HG03064 (cell line): ENCODE results near the gene HSP90B1.

Experiments
- ATAC-seq: cut with Tn5 transposase; IDR thresholded peaks from one replicate; pipeline ENCODE4 v1.9.1; 2021; ENCODE audit warnings: low read depth; ENCODE audit not compliant: unreplicated experiment

HSP90B1 gene

DNA sequence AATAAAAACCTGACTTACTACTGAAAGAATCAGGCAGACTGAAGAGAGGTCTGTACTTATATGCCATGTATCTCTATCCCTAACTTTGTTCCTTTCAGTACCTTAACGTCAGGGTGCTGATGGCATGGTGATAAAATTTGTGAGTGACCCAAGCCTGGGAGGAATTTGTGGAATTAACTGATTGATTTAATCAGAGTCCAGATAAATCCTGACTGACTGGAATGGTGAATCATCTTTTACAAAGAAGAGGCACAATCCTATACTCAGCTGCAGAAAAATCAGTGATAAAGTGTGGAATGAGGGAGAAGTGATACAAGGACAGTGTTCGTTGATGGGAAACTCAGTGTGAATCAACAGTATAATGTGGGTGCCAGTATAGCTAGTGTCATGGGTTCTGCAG, 39.2 kb downstream of the HSP90B1 start:
- no peak for ATAC-seq

DNA sequence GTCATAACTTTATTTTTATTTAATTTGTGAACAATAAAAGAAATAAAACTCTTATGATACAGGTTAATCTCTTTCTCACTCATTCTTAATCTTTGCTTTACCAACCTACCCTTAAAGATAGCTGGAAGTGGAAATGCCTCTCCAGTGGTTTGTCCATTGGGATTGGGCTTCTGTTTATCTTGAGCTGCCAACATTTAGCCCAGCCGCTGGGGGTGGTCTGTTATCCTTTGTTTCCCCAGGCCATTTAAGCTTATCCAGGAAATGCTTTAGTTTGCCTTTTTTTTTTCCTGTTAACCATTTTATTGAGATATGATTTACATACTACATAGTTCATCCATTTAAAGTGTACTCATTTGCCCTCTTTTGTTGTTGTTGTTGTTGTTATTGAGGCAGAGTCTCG, 43.7 kb downstream of the HSP90B1 start:
- no peak for ATAC-seq

DNA sequence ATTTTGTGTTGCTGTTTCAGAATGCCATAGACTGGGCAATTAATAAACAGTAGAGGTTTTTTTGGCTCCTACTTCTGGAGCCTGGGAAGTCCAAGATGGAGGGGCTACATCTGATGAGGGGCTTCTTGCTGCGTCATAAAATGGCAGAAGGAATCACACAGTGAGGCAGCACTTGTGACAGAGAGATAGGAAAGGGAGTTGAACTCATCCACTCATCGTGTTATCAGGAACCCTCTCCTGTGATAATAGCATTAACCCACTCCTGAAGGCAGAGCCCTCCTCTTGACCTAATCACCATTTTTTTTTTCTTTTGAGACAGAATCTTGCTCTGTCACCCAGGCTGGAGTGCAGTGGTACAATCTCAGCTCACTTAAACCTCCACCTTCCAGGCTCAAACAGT, 45.2 kb downstream of the HSP90B1 start:
- no peak for ATAC-seq

DNA sequence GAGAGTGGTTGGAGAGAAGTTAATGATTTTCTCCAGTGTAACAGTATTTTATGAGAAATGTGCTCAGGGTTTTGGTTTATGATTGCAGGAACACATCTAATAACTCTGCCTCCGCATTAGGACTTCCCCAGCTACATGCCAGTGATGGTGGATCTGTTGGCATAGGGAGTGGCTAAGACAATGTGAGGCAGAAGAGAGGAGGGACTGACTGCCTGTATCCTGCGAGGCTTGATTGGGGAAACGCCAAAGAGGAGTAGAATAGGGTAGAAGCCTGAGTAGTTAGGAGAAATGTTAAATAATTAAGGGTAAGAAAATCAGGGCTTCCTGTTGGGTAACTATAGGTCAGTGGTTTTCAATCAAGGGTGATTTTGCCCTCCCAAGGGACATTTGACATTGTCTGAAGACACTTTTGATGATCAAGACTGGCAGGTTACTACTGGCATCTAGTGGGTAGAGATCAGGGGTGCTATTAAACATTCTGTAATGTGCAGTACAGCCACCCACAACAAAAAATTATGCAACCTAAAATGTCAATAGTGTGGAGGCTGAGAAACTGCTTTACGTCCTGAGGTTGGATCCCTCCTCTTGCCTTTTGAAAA, 48.3 kb downstream of the HSP90B1 start:
- ATAC-seq, result no peak

DNA sequence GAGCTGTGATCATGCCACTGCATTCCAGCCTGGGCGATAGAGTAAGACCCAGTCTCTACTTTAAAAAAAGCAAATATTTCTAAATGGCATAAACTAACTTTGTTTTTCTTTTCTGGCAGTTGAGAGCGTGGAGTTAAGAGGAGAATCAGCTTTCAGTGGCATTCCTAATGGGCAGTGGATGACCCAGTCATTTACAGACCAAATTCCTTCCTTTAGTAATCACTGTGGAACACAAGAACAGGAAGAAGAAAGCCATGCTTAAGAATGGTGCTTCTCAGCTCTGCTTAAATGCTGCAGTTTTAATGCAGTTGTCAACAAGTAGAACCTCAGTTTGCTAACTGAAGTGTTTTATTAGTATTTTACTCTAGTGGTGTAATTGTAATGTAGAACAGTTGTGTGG, 56.6 kb downstream of the HSP90B1 start:
- ATAC-seq, result no peak

DNA sequence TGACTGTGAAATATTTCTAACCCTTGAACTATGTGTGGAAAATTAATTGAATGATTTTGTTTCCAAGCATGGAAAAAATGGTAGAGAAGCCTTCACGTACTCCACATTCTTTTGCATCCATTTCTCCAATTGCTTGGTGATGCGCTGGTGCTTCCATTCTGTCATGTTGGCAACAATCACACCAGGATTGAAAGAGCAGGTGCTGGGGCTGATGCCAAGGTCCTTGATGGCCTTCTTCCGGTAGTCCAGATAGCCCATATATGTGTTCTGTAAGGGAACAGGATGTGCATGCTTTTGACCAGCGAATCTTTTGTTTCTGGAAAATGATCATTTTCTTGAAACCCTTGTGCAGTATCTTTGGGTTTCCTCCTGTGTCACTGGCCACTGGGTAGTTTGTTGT, 64.0 kb downstream of the HSP90B1 start:
- ATAC-seq, result no peak

DNA sequence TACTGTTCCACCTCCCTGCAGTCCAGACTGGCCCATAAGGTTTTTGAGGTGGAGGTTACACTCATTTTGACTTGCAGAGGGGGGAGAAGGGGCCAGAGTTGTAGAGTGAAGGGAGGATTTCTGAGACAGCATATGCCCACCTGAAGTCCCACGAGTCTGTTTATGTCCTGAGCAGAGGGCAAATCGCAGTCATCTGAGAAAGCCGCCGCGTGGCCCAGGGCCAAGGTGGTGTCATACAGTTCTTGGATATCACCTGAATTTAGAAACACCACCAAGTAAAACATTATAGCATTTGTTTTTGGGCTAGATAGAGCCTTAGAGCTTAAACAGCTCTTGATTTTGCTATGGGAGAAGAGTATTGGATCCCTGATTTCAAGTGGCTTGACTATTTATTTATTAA, 66.4 kb downstream of the HSP90B1 start:
- ATAC-seq, result no peak

DNA sequence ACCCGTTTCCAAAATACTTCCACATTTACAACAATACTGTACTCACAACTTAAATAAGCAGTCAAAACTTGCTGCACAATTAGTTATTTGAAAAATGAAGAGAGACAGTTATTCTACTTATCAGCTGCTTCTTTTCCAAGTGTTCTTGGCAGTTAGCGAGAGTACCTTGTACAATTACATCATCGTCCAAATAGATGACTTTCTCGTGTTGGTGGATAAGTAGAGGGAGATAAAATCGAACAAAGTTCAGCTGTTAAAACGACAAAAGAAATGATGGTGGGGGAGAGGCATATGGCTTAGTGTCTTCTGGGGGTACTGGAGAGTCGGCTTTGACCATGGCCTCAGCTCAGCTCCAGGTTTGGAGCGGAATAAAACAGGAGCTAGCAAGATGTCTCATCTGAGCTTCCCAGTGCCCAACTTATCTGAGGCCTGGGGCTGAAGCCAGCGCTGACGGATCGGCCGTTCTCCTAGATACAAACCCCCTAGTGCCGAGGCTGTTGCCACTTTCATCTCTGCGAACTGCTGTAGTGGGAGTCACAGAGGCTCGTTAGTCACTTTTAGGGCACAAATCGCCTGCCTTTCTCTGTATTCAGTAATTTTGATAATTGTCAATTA, 67.2 kb downstream of the HSP90B1 start:
- no peak for ATAC-seq
